NCI-H1048 (cell line): Measurements from ENCODE around the gene GNLY.

Experiments used
- DNase-seq: peaks from one replicate; lab custom pipeline; 2025; lab: John Stamatoyannopoulos, UW

GNLY gene

DNA sequence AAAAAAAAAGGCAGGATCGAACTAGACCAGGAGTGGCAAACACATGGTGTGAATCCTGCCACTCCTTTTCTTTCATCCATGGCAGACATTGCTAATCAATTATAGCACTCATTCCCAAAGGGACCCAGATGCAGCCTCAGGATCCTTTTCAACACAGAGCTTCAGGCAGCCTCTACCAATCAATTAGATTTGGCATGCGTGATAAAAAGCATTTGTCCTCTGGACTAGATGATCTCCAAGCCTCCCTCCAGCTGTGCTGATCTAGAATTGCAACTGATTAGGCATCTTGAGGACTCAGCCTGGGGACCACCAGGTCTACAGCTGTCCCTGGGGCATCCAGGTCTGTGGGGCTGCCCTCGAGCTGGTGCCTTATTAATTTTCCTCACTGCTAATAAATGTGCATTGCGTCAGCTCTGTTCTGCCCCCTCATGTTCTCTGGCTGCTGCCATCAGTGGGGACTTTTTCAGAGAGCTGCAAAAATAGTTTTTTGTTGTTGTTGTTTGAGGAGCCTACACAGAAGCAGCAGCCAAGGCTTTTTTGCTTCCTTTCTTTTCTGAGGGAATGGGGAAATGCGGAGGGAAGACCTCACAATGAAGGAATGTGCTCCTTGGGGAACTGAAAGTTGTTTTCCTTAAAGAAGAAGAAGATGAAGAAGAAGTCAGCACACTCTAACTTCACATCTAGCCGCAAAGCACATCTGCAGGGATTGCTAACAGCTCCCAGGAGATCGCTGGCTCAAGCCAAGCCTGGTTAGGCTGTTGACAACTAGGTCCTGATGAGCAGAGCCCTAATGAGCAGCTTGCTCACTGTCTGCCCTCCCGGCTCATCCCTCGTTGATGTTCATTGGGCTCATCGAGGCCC, 50.8 kb downstream of the GNLY start:
- no peak for DNase-seq

GRCh38 chr2:85745619-85746018, 51.5 kb downstream of the GNLY start:
- DNase-seq, result no peak

- DNase-seq, result no peak
Measured at GRCh38 chr2:85746321-85747004, 52.3 kb downstream of the GNLY start.

- no peak for DNase-seq
Measured at GRCh38 chr2:85747441-85747840, 53.3 kb downstream of the GNLY start.

DNA sequence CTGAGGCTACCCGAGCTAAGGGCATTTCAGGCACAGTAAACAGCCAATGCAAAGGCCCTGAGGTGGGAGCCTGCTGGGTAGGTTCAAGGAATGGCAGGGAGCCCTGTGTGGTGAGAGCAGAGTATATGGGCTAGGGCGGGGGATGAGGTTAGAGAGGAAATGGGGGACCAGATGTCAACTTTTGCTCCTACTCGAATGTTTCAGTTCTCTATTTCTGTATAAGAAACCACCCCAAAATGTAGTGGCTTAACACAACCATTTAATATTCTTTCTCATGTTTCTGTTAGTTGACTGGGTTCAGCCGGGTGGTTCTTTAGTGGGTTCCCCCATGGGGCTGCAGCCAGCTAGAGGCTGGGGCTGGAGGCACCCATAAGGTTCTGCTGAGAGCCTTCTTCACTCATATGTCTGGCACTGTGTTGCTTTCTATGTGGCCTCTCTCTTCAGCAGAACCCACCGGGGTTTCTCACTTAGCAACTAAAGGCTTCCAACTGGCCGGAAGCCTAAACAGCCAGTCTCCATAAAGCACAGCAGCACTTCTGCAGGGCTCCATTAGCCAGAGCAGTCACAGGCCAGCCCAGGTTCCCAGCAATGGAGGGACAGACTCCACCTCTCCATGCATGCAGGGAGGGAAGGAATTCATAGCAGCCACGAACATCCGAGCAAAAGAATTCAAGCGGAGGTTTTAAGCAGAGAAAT, 54.0 kb downstream of the GNLY start:
- DNase-seq, result no peak
